Mucosa of gallbladder (tissue), 1 donor: ENCODE measurements around the gene TOP1. TPM values are rescaled to one million over a fixed set of nuclear protein-coding genes. Genes with fewer than 3 reads are reported as not detected.
"Not testable (repeated sequence)": the region's sequence is repeated elsewhere in the genome, so short reads cannot be mapped to it uniquely, and the experiment has no call there.

Experiments
- DNase-seq: peaks from one replicate; pipeline ENCODE4 v3.0.0-alpha.2; 2020; ENCODE audit warnings: low spot score
- total RNA-seq: library from RNA; stranded (reverse); gene quantifications from one replicate; pipeline ENCODE4 v1.2.1, GENCODE V29; 2021
- donor health status: DM: no; HTN: no; CAD: no.

Gene TOP1
- total RNA-seq, 1 donor from 2014 or later: 83.2 TPM

DNA sequence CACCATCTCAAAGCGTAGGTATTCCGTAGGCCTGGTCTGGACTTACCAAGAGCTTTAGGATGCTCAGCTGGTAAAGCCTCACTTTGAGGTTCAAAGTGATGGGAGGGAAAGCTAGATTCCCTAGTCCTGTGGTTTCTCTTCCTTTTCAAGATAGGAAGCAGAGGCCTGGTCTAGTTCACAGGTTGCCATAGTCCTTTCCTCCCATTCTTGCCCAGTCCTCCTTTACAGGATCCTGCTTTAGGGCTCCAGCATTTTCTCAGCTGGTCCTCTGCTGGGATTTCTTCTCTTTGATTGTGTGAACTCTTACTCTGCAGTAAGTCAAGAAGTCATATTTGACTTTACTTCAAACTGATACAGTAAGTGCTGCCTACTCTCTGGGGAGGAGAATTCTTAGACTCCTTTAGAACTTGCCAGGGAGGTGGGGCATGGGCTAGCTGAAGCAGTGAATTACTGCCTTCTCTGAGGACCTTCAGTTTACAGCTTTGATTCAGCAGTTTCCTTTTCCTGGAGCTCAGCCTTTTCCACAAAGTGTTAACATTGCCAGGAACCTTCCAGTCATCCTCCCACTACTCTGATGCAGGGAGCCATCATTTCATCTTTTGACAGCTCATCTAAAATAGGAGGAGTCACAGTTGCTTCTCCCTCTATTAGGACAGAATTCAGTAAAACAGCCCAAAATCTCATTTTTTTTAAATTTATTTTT, 65.9 kb downstream of the TOP1 start:
- no peak for DNase-seq

DNA sequence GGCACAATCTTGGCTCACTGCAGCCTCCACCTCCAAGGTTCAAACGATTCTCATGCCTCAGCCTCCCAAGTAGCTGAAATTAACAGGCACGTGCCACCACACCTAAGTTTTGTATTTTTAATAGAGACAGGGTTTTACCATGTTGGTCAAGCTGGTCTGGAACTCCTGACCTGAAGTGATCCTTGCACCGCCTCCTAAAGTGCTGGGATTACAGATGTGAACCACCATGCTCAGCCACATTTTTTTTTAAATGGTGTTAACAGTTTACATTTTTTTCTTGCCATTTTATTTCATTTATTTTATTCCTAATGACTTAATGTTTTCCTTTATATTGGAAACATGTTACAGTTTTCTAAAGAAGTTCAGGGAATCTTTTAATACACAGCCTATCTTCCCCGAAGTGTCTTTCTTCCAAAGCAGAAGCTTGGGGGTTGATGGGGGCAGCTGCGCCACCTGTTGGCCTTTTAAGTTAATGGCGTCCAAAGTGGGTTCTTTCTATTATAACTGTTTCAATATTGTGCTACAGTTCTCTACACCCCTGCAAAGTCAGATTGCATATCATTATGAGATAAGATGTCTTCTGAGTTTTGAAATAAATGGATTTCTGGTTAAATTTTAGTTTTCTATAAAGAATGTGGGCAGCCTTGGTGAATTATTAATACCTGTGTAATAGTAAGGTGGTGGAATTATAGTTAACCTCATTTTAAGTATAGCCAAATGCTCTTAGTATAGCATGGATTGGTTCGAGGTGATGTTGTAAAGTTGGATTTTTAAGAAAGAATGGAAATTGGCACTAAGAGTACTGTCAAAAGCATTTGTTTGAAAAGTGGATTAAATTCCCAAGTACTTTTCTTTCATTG, 66.7 kb downstream of the TOP1 start:
- peak; percentile 59 for DNase-seq

DNA sequence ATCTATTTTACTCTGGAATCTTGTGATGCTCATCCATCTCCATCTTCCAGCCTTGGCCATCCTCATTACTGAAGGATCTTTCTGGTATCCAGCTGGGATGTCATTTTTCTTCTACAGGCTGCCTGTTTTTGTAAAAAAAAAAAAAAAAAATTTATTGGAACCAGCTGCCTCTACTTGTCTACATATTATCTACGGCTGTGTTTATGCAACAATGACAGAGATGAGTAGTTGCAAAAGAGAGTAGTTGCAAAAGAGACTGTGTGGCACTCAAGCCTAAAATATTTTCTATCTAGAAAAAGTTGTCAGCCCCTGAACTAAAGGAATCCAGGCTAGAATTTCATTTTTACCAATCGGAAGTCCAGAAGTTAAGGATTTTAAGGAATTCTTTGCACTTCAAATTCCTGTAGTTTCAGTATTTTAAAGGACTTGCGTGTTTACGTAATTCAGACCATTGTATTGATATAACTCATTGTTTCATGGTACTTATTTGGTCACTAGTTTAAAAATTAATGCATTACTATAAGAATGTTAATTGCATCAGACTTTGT, 70.2 kb downstream of the TOP1 start:
- no peak for DNase-seq

DNA sequence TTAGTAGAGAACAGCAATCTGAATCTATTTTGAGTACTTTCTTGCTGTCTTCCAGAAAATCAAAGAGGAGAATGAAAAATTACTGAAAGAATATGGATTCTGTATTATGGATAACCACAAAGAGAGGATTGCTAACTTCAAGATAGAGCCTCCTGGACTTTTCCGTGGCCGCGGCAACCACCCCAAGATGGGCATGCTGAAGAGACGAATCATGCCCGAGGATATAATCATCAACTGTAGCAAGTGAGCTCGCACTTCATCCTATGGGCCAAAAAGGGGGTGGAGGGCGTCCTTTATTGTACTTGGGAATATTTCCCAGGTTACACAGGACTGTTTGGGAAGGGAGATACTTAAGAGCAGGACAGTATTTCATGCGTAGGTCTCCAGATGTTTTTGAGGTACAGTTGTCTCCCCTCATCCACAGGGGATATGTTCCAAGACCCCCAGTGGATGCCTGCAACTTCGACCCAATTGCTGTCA, 71.4 kb downstream of the TOP1 start:
- DNase-seq: no peak

DNA sequence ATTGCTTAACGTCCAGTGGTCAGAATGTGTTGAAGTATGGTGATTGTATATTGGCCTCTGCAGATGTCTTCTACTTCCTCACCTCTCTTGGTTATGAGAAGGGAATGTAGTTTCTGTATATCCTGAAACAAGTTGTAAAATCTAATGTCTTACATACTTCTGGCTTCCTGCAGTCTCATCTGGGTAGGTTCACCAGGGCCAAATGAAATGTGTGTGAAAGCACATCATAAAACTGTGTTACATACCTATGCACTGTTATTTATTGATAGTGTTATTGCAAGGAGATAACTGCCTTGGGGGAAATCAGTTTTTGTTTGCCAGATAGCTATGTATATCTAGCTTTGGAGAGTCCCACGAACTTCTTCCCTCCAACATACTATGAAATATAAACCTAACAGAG, 73.0 kb downstream of the TOP1 start:
- no peak for DNase-seq

DNA sequence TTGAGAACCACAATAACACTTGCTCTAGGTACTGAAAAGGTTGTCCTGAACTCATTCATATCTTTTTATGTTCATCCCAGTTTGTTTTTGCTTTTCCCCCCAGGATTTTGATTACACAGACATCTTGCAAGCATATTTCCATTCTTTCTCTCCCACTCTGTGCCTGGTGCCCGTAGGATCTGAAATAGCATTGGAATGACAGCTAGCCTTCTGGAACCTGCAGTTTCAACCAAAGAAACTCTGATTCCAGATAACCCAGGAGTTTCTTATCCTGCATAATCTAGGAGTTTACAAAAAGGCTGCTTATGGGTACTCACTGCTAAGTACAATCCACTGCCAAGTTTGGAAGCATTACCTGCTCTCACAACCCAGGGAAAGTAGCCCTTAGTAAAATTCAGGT, 79.9 kb downstream of the TOP1 start:
- no peak for DNase-seq

DNA sequence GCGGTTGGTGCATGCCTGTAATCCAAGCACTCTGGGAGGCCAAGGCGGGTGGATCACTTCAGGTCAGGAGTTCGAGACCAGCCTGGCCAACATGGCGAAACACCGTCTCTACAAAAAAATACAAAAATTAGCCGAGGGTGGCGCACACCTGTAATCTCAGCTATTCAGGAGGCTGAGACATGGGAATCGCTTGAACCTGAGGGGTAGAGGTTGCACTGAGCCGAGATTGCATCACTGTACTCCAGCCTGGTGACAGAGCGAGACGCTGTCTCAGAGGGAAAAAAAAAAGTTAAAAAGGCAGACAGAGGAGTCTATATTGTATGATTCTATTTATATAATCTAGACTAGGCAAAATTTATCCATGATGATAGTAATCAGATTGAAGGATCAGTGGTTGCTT, 81.4 kb downstream of the TOP1 start:
- DNase-seq: no peak

DNA sequence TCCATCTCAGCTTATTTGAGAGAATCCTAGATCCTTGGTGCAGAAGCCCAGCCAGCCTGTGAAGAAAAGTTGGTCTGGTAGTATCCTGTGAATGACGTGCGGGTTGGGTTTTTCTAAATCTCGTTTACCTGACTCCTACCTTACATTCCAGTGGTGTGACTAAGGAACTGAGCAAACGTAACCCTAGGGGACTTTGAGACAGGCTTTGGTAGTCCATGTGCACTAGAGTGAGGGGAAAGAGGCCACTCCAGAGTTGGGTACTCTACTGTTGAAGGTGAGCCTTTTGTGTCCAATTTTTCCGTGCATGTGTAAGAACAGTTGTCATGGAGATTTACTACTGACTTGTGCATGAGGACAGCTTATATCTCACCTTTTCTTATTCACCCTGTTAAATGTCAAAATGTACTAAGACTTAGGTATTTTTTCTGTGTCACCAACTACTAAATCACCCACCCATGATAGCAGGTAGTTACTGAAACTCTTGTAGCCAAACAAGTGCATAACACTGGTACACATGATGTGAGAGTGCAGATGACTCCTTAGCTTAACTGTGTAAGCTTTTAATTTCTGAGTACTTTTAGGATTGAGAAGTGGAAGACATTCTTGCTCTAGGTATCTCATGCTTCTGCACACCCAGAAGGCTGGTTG, 82.4 kb downstream of the TOP1 start:
- DNase-seq: peak; percentile 26

DNA sequence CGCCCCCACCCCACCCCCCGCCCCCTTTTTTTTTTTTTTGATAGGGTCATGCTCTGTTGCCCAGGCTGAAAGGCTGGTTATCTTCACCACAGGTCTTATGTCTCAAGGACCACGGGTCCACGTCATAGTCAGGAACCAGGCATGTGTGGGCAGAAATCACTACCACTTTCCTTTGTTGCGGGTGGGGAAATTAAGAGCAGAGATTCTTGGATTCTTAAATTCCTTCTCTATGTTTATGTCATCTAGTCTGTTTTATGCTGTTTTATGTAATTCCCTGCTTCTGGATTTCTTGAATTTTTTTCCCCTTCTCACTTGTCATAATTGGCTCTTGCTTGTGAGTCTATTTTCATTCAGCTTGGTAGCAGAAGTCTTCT, 82.9 kb downstream of the TOP1 start:
- DNase-seq: no peak

DNA sequence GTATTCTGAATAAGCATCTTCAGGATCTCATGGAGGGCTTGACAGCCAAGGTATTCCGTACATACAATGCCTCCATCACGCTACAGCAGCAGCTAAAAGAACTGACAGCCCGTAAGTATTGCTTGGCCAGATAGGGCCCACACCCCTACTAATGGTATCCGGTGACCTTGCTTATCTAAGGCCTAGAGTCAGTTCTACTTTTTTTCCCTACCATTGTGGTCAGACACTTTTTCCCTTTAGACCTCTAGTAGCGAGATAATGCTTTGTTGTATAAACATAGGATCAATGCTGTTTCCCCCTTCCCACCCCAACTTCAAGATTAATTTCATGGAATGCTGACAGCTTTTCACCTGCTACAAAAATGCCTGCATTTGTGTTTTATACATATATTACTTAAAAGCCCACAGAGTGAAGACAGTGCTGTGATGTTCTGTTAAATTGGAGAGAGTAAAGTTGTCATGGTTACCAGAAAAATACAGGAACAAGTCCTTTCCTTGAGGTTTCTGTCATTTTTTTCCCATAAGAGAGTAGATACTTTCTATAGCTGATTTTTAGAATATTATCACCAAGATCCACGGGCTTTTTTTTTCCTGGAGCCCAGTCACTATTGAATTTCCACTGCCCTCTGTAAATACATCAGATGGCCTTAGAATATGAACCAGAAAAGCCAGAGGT, 87.8 kb downstream of the TOP1 start:
- no peak for DNase-seq

DNA sequence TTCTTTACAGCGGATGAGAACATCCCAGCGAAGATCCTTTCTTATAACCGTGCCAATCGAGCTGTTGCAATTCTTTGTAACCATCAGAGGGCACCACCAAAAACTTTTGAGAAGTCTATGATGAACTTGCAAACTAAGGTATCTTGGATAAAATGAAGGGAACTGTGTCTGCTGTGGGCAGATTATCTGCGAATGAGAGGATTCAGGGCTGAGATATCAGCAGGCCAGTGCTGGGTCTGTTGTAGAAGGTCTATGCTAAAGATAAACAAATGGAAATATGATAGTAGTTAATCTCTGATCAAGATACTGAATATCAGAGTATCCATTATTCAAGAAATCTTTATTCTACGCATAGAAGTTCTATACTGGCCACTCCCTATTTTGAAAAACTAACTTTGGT, 89.5 kb downstream of the TOP1 start:
- DNase-seq: not testable (repeated sequence)

DNA sequence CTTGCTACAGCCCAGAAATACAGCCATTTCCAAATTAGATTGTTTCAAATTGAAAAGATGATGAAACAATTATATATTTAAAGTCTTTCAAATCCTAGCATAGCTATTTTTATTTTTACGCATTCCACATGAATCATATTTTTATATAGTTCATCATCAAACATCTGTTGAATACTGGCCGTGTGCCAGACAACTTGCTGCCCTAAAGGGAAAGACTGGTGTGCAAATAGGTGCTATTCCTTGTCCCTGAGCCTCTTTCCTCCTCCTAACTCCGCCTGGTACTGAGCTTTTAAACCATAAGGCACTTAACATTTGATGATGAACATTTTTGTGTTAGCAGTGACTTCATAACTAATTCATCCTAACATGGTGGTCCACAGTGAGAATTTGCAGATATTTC, 90.0 kb downstream of the TOP1 start:
- DNase-seq: no peak

DNA sequence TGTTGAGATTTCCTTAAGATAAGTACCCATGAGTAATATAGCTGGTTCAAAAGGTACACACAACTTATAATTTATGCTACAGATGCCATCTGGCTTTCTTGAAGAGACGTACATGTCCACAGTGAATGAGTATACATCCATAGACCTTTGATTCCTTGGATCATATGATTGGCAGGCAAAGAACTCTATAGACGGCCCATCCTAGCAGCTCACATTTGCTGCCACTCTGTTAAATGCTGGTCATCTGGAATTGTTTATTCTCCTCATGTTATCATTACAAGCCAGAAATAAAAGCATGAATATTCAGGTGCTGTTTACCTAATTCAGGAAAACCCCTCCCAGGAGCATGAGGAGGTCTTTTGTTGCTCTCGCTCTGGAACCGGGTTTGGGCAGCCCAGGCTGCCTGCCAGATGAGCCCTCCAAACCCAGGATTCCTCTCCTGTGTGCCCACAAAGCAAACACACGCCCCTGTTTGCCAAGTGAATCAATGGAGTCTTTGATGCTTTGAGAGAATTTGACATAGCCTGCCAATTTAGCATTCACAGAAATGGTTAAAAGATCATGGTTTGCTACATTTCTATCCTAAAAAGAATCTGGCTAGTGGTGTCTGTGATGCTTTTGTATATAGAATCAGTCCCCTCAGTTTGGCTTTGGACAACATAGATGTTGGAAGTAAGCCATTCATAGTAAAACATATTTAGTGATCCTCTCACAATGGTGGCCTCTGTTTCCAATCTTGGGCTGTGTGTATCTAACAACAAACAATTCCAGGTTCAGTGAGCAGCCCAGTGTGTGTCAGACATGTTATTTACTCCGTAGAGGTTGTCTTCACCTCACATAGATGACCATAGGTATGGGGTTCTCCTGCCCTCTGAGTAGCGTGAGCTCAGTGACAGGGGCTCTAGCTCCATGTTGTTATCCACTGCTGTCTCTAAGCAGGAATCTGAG, 91.3 kb downstream of the TOP1 start:
- DNase-seq: no peak

DNA sequence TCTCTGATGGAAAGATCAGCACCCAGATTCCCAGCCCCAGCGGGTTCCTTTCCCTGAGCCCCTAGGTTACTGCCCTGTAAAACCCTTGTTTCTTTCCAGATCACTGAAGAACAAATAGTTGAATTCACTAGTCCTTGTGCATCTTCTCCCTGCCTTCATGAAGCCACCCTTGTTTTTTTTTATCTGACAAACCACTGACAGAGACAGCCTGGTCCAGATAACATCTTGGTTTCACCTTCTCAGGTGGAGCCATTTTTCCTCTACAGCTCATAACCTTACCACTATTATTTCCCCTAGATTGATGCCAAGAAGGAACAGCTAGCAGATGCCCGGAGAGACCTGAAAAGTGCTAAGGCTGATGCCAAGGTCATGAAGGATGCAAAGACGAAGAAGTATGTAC, 92.8 kb downstream of the TOP1 start:
- DNase-seq: no peak

DNA sequence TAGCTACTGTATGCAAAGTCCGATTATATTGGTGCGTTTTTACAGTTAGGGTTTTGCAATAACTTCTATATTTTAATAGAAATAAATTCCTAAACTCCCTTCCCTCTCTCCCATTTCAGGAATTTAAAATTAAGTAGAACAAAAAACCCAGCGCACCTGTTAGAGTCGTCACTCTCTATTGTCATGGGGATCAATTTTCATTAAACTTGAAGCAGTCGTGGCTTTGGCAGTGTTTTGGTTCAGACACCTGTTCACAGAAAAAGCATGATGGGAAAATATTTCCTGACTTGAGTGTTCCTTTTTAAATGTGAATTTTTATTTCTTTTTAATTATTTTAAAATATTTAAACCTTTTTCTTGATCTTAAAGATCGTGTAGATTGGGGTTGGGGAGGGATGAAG, 95.0 kb downstream of the TOP1 start:
- DNase-seq: no peak

DNA sequence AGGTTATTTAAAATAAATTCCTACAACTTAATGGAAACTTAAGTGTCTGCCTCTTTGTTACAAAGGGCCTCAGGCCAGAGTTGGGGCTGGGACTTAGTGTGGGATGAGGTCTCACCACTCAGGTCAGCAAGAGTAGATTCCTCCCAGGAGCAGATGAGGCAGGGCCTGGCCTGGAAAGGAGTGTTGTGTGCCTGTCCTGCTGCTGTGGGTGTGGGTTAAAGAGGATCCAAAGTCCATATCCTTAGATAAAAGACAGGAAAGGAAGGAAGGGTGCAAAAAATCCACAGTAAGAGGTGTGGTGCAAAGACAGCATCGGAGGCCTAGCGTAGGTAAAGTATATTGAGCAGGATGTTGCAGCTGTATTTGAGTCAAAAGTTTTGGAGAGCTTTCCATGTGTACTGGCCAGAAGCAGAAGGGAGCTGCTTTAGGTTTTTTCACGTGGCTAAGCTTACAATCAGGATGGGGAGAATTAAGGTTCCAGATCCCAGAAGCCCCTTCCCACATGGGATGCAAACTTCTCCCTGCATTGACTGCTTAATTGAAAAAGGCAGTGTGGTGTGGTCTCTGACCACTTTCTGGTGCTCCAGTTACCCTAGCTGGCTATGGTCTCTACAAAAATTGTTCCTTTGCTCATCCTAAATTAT, 96.0 kb downstream of the TOP1 start:
- DNase-seq: no peak

DNA sequence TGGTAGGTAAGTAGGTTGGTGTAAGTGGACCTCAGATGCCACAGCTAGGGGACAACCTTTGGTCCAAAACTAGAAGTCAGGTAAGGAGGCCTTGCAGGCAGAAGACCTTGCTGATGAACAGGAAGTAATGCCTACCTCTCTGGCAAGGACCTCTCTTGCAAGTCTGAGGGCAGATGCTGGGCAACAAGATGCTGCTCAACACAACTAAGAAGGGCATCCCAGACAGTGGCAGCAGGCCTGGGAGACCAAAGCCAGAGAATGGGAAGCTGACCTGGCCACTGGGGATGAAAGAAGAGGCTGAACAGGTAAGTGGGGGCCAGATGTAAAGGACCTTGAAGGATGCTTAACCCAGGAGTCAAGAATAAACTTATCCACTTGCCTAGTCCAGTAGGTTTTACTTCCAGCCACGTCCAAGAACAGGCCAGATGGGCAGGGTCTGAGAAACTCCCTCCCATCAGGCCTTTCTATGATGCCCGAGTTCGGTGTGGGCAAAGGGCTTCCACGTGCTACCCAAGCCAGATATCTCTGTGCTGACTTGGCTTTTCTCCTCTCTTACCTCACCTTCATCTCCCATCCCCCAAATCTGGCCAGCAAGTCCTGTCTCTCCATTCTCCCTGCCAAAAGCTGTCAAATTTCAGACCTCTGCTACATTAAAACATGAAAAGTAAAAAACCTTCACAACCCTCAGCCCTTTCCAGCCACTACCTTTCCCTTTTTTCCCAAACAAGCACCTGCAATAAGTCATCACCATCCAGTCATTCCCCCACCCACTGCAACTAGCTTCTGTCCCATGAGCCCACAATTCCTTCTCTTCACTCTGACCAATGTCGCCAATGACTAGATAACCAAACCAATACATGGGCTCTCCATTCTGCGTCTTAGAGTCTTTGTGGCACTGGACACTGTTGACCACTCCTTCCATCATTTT, 97.2 kb downstream of the TOP1 start:
- no peak for DNase-seq

DNA sequence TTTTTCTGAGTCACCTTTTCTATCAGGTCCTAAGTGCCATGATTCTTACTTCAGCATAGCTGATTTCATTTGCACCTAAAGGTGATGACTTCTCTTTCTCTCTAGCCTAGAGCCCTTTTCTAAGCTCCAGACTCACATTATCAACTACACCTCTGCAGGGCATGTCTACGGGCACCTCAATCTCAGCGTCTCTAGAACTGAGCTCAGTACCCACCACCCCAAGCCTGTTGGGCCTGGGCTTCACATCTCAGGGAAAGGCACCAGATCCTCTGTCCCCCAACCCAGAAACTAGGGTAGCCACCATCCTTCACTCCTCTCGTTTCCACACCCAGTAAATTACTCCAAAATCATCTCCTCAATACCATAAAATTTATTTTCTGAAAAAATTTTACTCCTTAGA, 98.1 kb downstream of the TOP1 start:
- no peak for DNase-seq

DNA sequence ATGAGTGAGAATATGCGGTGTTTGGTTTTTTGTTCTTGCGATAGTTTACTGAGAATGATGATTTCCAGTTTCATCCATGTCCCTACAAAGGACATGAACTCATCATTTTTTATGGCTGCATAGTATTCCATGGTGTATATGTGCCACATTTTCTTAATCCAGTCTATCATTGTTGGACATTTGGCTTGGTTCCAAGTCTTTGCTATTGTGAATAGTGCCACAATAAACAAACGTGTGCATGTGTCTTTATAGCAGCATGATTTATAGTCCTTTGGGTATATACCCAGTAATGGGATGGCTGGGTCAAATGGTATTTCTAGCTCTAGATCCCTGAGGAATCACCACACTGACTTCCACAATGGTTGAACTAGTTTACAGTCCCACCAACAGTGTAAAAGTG, 99.7 kb downstream of the TOP1 start:
- not testable (repeated sequence) for DNase-seq
